GM18499 (cell line): Measurements from ENCODE around the gene TMEM154.

ENCODE experiments used
- ATAC-seq: cut with Tn5 transposase; IDR thresholded peaks from one replicate; pipeline ENCODE4 v1.9.1; 2021; ENCODE audit warnings: moderate number of reproducible peaks; ENCODE audit not compliant: insufficient read depth, unreplicated experiment

TMEM154 gene

GRCh38 chr4:152640058-152640921, 39.5 kb downstream of the TMEM154 start:
- ATAC-seq: no peak

DNA sequence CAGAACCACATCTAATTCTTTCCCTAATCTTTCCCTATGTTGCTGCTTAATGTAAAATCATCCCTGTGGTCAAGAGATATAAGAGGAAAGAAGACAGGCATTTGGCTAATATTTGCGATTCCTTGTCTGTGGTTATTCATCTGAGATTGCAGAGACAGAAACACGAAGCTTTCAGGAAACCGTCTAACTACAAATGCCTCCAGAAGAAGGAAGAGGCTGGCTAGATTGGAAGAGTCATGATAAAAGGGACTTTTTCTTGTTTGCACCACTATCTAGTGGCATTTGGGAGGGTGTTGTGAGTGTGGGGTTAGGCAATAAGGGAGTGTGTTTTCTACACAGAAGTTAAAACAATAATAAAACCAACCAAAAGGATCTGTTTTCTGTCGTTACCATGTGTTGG, 43.9 kb downstream of the TMEM154 start:
- ATAC-seq: no peak

- no peak for ATAC-seq
Measured at GRCh38 chr4:152634110-152634760, 45.6 kb downstream of the TMEM154 start.

DNA sequence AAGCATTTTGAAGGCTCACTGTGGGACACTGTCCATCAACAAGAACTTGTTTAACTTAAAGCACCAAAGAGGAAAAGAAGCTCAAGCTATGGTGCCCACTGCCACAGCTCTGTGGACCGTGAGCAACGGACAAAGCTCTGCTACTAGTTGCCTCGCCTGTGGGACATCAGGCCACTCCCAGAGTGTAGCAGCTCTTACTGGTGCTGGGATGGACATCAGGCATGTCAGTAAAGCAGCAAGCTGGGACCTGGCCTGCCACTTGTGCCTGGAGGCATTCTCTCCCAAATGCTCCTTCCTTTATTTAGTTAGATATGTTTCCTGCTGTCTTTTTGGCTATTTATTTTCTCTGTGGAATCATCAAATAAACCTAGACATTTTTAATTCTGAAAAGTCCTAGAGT, 46.7 kb downstream of the TMEM154 start:
- no peak for ATAC-seq

GRCh38 chr4:152630324-152630723, 49.5 kb downstream of the TMEM154 start:
- ATAC-seq: no peak

GRCh38 chr4:152629908-152630307, 49.9 kb downstream of the TMEM154 start:
- ATAC-seq: no peak

GRCh38 chr4:152628128-152628527, 51.7 kb downstream of the TMEM154 start:
- no peak for ATAC-seq

GRCh38 chr4:152626790-152627189, 53.0 kb downstream of the TMEM154 start:
- no peak for ATAC-seq

DNA sequence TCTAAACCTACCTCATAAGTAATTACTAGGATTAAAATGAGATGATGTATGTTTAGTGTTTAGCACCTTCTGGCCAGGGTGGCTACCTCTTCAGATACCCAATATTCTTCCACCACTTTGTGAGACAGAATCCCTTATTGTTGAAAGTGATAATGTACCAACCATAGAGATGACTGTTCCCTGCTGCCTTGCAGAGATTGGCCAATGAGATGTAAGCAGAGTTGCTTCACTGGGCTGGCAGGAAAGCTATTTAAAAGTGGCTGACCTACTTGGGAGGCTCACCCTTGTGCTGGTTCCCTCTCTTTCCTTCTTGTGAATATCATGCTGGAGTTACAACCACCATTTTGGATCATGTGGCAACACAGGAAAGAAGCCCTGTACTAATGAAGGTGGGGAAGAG, 58.9 kb downstream of the TMEM154 start:
- no peak for ATAC-seq

DNA sequence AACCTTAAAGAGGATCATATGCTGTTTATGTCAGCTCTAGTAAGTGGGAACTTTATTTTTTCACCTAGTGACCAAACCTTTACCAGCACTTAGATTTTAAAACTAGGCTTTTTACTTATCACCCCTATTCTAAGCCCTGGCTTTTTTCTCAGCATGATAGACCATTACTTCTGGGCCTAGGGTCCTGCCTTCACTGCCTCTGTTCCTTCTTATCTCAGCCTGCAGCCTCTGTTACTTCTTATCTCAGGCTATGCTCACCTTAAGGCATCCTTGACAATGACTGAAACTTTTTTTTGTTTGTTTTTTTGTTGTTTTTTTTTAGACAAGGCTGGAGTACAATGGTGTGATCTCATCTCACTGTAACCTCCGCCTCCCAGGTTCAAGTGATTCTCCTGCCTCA, 59.6 kb downstream of the TMEM154 start:
- ATAC-seq: no peak

DNA sequence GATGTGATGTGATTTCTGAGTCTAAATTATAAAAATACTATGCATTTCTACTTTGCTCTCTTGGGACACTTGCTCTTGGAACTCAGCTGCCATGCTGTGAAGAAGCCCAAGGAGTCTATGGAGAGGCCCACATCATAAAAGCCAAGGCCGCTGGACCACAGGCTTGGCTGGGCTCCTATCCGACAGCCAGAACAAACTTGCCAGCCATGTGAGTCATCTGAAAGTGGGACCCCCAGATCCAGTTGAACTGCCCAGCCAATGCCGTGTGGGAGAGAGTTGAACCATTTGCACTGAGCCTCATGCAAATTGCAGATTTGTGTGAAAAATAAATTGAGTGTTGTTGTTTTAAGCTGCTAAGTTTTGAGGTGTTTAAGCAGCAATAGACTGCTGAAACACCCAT, 60.2 kb downstream of the TMEM154 start:
- no peak for ATAC-seq

GRCh38 chr4:152618971-152619370, 60.8 kb downstream of the TMEM154 start:
- no peak for ATAC-seq

DNA sequence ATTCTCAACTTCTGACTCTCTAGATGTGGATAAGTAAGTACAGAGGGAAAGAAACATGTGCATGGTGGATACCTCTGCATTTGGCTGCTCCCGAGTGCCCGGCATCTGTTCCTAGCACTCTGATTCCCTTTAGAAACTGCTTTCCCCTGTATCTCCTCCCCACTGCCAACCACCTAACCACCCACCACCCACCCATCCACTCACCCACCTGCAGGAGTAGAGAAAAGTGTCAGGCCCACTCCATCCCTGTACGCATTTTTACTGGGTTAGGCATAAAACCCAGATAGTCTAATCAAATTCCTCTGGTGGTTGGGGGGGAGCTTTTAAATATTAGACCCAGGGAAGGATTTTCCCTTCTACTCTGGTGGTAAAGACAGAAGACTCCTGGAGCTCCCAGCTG, 63.0 kb downstream of the TMEM154 start:
- ATAC-seq: no peak

DNA sequence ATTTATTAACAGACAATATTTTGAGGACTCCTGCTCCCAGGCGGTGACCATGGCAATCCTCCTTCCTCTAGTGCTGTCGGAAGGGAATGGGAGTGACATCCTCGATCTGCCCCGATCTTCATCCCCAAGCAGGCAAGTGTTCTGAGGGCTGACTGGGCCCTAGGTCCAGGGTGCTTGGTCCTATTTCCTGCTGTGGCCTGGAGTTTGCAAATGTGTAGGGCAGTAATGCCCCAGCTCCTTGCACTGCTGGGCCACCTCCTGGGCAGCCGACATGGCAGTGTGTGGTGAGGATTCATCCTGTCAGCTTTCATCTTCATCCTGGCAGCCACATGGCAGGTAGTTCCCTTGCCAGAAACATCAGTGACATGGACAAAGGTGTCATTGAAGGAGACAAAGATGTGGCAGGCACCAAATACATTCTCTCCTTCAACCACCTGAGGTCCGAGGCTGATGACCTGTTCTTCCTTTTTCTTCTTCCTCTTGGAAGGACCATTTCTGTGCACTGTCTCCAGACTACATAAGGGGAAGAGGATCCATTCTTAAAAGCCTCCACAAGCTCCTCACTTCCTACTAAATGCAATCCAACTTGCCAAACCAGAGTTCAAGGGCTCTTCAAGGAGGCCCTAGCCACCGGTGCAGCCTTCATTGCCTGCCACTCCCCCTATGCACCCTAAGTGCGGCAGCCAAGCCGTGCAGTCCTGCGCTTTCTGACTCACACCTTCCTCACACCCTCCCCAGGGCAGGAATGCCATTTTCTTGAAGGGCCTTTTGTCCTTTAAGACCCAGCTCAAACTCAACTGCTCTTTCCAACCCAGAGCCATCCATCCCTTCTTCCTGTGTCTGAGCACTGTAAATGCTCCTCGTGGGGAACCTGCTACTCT, 65.7 kb downstream of the TMEM154 start:
- ATAC-seq: no peak

- ATAC-seq: no peak
Measured at GRCh38 chr4:152613351-152613750, 66.4 kb downstream of the TMEM154 start.

GRCh38 chr4:152610131-152610530, 69.7 kb downstream of the TMEM154 start:
- no peak for ATAC-seq

DNA sequence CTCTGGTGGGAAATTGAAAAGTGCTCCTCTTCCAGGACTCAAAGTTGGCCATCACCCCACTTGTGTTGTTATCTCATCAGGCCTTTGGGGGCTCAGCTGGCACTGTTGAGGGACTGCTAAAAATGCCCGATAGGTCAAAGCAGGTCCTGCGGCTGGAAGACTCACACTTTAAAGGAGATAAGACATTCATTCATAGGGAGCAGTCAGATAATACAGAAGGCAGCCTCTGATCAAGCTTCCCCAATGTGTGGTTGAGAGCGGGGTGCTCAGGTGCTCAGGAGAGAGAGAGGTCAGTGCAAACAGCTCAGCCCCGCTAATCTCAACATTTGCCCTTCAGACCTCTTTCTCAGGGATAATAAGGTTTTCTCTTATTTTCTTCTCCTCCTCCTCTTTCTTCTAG, 70.3 kb downstream of the TMEM154 start:
- no peak for ATAC-seq

DNA sequence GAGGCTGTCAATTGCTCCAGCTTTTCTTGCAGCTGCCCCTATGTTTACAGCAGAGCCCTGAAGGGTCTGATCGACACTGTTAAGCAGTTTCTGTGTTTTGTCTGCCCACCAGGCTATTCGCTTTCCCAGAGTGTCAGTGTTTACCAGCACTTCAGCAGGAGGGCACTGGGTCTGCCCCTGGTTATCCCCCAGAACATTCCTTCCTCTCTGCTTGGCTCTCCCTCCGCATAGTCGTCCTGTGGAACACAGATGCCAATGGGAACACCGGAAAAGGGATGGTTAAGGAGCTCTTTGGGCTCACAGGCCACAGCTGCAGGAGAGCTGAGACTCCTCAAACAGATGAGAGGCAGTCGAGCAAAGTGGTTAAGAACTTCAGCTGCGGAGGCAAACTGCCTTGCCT, 72.6 kb downstream of the TMEM154 start:
- no peak for ATAC-seq

DNA sequence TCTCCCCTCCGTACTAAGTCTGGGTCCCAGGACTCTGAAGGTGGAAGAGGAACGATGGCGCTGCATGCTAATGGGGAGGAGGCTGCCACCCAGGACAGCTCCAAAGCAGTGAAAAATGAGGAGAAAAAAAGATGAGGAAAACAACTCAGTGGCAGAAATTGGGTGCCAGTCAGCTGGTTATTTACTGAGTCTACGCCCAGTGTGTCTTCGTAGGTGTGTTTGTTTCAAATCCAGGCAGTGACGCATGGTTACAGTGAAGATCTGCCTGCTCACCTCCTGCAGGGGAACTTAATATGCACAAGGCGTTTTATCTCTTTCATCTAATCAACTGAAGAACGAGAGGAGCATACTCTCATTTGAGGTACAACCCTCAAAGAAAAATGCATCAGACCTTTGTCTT, 73.0 kb downstream of the TMEM154 start:
- no peak for ATAC-seq

DNA sequence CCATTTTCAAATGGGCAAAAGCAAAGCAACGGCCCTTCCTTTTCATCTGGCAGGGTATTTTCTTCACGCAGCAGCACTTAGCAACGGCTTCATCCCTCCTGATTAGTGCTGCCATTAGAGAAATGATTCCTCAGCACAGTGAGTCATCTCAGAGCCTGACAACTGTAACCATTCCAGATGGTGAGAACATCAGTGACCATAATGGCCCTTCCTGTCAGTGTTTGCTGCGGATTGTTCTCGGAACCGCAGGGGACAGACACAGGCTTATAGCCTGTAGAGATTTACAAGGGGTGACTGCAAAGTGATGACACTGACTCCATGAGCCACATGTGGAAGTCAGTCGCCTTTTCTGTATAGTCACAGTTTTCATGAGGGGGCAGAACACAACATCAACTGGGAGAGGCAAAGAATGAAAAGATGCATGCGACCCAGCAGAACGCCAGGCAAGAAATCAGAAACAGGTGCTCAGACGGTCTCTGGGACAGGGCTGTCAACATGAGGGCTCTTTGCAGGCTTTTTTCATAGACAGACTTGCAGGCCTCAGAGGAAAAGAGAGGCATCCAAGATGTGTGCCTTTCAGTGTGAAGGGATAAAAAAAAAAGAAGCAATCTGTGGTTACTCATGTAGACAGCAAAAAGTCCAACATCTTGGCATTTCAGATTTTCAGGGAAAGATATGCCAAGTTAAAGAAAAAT, 74.0 kb downstream of the TMEM154 start:
- no peak for ATAC-seq
